ENCODE results near the gene THSD7B.

Gene THSD7B

GRCh38 chr2:137115795-137116089 is 350.4 kb downstream of the THSD7B start:
- in situ Hi-C loops (cut with MboI; ENCODE audit: low sequenced_read_pairs) = no loop called here

- in situ Hi-C loops (cut with MboI; ENCODE audit: low sequenced_read_pairs) = no loop called here
Observed at GRCh38 chr2:137117385-137117784, 352.0 kb downstream of the THSD7B start.

- in situ Hi-C loops (cut with MboI; ENCODE audit: low sequenced_read_pairs) = no loop called here
Observed at GRCh38 chr2:137118140-137118539, 352.8 kb downstream of the THSD7B start.

- in situ Hi-C loops (cut with MboI; ENCODE audit: low sequenced_read_pairs) = no loop called here
Observed at GRCh38 chr2:137123226-137123625, 357.9 kb downstream of the THSD7B start.

GRCh38 chr2:137133225-137133624 is 367.9 kb downstream of the THSD7B start:
- in situ Hi-C loops (cut with MboI; ENCODE audit: low sequenced_read_pairs) = no loop called here

GRCh38 chr2:137138263-137138662 is 372.9 kb downstream of the THSD7B start:
- in situ Hi-C loops (cut with MboI; ENCODE audit: low sequenced_read_pairs) = no loop called here

- in situ Hi-C loops (cut with MboI; ENCODE audit: low sequenced_read_pairs) = no loop called here
Observed at GRCh38 chr2:137151731-137152130, 386.4 kb downstream of the THSD7B start.

- in situ Hi-C loops (cut with MboI; ENCODE audit: low sequenced_read_pairs) = no loop called here
Observed at GRCh38 chr2:137154946-137155345, 389.6 kb downstream of the THSD7B start.

- in situ Hi-C loops (cut with MboI; ENCODE audit: low sequenced_read_pairs) = no loop called here
Observed at GRCh38 chr2:137155356-137156104, 390.2 kb downstream of the THSD7B start.

GRCh38 chr2:137156221-137156844 is 391.0 kb downstream of the THSD7B start:
- in situ Hi-C loops (cut with MboI; ENCODE audit: low sequenced_read_pairs) = no loop called here

- in situ Hi-C loops (cut with MboI; ENCODE audit: low sequenced_read_pairs) = no loop called here
Observed at GRCh38 chr2:137157851-137158250, 392.5 kb downstream of the THSD7B start.

GRCh38 chr2:137161250-137161649 is 395.9 kb downstream of the THSD7B start:
- in situ Hi-C loops (cut with MboI; ENCODE audit: low sequenced_read_pairs) = no loop called here

- in situ Hi-C loops (cut with MboI; ENCODE audit: low sequenced_read_pairs) = no loop called here
Observed at GRCh38 chr2:137165968-137166367, 400.6 kb downstream of the THSD7B start.

- in situ Hi-C loops (cut with MboI; ENCODE audit: low sequenced_read_pairs) = no loop called here
Observed at GRCh38 chr2:137167651-137168050, 402.3 kb downstream of the THSD7B start.

GRCh38 chr2:137168552-137168951 is 403.2 kb downstream of the THSD7B start:
- in situ Hi-C loops (cut with MboI; ENCODE audit: low sequenced_read_pairs) = no loop called here

GRCh38 chr2:137172162-137172561 is 406.8 kb downstream of the THSD7B start:
- in situ Hi-C loops (cut with MboI; ENCODE audit: low sequenced_read_pairs) = no loop called here

- in situ Hi-C loops (cut with MboI; ENCODE audit: low sequenced_read_pairs) = no loop called here
Observed at GRCh38 chr2:137173463-137173862, 408.1 kb downstream of the THSD7B start.

- in situ Hi-C loops (cut with MboI; ENCODE audit: low sequenced_read_pairs) = no loop called here
Observed at GRCh38 chr2:137175246-137175645, 409.9 kb downstream of the THSD7B start.

- in situ Hi-C loops (cut with MboI; ENCODE audit: low sequenced_read_pairs) = no loop called here
Observed at GRCh38 chr2:137178951-137179377, 413.6 kb downstream of the THSD7B start.

- in situ Hi-C loops (cut with MboI; ENCODE audit: low sequenced_read_pairs) = no loop called here
Observed at GRCh38 chr2:137179542-137179941, 414.2 kb downstream of the THSD7B start.

- in situ Hi-C loops (cut with MboI; ENCODE audit: low sequenced_read_pairs) = no loop called here
Observed at GRCh38 chr2:137180012-137180411, 414.7 kb downstream of the THSD7B start.

- in situ Hi-C loops (cut with MboI; ENCODE audit: low sequenced_read_pairs) = no loop called here
Observed at GRCh38 chr2:137181370-137181769, 416.0 kb downstream of the THSD7B start.

- in situ Hi-C loops (cut with MboI; ENCODE audit: low sequenced_read_pairs) = no loop called here
Observed at GRCh38 chr2:137182071-137182470, 416.7 kb downstream of the THSD7B start.
